ENCODE data around the gene SLFN12L.
"Not testable (repeated sequence)": the region's sequence is repeated elsewhere in the genome, so short reads cannot be mapped to it uniquely, and the experiment has no call there.

The SLFN12L gene

DNA sequence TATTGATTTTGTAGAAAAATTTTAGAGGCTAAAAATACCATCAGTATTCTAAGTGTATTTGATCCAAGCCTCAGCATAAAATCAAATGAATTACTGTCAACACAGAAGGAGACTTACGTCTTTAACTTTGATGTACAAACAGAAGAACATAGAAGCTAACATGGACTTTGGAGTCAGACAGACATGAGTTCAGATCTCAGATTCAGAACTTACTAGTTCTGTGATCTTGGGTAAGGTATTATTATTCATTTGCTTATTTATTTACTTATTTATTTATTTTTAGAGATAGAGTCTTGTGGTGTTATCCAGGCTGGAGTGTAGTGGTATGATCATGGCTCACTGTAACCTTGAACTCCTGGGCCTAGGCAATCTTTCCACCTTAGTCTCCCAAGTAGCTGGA, 4.0 kb upstream of the SLFN12L start:
- DNase-seq: no peak

DNA sequence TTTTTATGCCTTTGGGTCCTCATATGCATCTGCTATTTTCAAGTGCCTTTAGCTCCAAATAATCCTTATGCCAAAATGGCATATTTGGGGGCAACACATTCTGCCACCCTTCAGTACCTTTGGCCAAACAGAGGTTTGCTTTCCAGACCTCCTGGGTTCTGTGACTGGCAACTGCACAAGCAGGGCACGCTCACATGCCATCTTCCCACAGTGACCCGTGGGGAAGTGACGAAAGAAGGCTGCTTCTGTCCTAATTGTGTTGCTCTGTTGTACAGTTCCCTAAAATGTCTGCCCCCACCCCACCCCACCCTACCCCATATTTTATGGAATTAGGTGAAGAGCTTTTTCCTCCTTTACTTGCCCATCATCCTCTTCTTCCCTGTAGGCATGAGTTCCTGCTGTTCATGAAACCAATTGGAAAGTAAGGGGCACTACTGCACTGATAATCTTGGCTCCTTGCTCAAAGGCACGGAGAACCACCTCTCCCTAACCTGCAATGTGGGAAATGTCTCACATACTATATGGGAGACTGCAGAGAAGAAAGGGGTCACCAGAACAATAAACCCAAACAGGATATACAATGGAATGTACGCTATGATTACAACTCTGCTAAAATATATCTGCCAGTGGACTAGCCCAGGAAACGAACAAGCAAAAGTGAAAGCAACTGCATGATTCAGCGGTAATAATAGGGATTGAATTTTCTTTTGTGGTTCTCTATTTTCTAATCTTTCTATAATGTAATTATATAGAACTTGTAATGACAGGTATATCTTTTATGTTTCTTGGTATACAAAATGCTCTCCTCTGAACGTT, 3.3 kb upstream of the SLFN12L start:
- peak; percentile 62 for DNase-seq

DNA sequence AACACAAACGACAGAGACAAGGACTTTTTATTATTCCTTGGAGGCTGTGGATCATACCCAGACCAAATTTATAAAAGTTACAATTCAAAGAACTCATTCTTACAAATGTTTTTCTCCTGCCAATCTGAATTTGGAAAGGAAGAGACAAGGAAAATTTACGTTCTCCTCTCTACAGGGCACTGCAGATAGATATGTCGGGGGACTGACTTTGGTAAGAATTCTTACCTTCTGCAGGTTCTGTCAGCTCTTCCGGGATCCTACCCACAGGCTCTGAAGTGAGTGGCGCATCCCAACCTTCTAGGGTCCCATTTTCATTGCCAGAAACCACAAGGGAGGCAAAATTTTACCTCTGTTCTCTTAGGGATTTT, 2.2 kb upstream of the SLFN12L start:
- no peak for DNase-seq

DNA sequence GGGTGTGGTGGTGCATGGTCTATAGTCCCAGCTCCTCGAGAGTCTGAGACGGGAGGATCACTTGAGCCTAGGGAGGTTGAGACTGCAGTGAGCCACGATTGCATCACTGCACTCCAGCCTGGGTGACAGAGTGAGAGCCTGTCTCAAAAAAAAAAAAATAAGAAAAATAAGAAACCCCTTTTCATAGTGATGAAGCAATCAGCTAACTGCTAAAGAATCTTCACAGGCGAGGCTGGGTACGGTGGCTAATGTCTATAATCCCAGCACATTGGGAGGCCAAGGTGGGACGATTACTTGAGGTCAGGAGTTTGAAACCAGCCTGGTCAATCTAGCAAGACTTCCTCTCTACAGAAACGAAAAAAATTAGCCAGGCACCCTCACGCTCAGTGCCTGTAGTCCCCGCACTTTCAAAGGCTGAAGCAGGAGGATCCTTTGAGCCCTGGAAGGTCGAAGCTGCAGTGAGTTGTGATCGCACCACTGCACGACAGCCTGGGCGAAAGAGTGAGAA, 760 bp downstream of the SLFN12L start:
- peak; percentile 63 for DNase-seq

DNA sequence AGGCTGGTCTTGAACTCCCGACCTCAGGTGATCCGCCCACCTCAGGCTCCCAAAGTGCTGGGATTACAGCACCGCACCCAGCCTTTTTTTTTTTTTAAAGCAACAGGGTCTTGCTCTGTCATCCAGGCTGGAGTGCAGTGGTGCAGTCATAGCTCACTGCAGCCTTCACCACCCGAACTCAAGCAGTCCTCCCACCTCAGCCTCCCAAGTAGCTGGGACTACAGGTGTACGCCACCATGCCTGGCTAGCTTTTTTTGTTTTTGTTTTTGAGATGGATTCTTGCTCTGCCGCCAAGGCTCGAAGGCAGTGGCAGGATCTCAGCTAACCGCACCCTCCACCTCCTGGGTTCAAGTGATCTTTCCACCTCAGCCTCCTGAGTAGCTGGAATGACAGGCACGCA, 2.1 kb downstream of the SLFN12L start:
- peak; percentile 23 for DNase-seq

DNA sequence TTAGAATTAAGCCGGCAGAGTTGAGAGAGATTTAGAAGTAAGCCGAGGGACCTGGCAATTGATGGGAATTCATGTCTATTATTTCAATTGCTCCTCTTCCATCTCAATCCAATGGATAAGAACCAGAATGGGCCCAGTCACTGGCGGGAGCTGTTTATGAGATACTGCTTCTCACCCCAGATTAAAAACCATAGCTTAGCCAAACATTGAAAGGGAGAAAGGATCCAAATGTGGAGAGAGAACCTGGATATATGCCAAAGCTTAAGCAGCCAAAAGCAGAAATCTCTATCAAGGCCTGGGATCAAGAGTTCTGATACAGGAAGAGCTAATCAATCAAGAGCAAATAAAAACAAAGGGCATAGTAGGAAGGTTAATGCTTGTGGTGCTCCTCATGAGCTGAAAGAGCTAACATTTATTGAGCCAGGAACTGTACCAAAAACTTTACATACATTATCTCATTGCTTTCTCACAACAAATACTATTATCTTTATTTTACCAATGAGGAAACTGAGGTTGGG, 2.8 kb downstream of the SLFN12L start:
- no peak for DNase-seq

DNA sequence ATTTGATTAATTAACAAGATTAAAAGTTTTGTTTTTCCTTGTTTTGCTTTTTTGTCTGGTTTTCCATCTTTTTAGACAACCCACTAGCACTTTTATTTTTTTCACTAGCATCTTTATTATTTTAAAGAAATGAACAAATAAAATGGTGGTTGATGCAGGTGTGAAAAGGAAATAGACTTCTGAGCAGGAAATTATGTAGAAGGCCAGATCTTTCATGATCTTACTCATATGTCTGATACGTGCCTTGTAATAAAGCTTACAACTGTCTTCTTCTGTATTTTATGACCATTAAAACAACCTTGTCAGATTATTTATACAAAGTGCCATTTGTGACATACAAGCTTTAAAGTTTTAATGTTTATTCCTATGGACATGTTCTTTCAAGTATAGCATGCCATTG, 6.3 kb downstream of the SLFN12L start:
- DNase-seq: no peak

DNA sequence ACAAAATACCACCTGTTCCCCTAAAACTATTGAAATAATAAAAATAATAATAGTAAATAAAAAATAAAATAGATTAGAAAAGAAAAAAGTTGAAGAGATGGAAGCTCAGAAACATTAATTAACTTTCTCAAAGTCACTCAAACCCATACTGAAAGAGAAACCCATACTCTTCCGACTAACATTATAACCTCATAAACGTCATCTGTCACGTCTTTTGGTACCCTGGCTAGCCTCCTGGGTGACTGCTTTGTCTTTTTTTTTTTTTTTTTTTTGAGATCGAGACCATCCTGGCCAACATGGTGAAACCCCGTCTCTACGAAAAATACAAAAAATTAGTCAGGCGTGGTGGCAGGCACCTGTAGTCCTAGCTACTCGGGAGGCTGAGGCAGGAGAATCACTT, 7.6 kb downstream of the SLFN12L start:
- DNase-seq: no peak

DNA sequence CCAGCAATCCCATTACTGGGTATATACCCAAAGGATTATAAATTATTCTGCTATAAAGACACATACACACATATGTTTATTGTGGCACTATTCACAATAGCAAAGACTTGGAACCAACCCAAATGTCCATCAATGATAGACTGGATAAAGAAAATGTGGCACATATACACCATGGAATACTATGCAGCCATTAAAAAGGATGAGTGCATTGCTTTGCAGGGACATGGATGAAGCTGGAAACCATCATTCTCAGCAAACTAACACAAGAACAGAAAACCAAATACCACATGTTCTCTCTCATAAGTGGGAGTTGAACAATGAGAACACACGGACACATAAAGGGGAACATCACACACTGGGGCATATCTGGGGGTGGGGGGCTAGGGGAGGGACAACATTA, 8.2 kb downstream of the SLFN12L start:
- DNase-seq: not testable (repeated sequence)

DNA sequence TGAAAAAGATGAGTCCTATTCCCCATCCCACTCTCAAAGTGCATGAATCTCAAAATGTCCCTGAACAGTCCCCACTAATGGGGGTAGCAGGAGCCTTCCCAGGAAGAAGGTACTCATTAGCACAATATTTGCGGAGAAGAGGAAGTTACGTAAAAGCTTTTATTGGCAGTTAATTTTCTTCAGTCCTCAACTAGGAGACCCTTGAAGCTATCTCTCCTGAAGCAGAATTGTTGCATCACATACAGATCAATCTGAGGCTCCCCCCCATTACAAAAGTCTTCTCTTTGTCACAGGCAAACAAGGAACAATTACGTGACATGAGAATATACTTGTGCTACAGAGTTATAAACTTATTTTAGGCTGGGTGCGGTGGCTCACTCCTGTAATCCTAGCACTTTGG, 14.2 kb downstream of the SLFN12L start:
- DNase-seq: no peak

DNA sequence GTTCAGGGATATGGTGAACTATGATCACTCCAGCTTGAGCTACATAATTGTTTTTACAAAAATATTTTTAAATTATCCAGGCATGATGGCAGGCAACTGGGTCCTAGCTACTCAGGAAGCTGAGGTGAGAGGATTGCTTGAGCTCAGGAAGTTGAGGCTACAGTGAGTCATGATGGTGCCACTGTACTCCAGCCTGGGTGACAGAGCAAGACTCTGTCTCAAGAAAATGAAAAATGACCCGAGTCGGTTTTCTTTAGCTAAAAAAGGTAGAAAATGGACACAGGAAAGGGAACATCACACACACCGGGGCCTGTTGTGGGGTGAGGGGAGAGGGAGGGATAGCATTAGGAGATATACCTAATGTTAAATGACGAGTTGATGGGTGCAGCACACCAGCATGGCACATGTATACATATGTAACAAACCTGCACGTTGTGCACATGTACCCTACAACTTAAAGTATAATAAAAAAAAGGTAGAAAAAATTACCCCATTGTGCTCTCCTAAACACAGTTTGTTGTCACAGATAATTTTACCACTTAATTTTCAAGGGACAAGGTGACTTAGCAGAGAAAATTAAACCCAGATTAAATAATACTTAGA, 15.7 kb downstream of the SLFN12L start:
- peak; percentile 69 for DNase-seq

DNA sequence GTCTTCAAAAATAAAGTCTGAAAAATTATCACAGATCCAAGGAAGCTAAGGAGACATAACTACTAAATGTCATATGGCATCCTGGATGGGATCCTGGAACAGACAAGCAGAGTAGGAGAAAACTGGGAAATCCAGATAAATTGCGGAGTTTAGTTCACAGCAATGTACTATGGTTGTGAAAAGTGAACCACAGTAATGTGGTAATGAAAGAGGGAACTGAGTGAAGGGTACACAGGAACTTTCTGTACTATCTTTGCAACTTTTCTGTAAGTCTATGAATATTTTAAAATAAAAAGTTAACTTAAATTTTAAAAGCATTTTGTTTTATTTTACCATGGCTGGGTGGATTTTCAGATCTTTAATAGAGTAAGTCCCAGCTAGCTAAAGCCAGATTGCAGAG, 16.3 kb downstream of the SLFN12L start:
- no peak for DNase-seq

DNA sequence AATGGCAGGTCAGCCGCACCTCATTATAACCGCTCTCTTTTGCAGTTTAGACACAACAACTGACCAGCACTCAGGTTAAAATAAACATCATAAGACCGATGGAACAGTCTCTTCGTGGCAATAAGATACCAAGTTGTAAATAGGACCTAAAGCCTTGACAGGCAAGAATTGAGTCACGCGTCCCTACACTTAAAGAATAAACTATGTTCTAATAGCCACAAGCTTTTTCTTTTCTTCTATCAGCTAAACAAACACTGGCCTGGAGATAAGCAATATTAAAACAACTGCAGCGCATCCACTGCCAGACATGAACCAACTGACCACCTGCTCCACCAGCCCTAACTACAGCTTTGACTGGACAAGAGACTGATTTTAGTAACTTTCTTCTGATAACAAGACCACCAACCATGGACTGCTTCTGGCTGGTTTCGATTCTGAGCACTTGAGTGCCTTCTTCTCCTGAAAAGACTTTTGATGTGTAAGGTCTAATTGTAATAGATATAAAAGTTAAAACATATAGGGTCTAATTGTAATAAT, 17.5 kb downstream of the SLFN12L start:
- no peak for DNase-seq

DNA sequence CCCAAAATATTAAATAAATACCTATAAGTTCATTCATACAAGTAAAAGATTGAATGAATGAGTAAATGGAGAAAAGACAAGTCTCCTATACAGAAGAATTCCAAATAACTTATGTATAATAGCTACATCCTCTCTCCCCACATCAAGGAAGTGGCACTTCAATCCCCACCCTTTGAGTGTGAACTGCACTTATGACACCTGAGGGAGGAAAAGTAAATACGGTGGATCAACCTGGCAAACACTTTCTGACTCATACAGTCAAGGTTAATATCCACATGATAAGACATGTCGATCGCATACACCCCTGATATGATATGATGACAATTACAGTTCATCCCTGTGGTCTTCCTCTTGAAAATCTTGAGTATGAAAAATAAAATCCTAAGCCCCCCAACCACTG, 18.0 kb downstream of the SLFN12L start:
- no peak for DNase-seq

DNA sequence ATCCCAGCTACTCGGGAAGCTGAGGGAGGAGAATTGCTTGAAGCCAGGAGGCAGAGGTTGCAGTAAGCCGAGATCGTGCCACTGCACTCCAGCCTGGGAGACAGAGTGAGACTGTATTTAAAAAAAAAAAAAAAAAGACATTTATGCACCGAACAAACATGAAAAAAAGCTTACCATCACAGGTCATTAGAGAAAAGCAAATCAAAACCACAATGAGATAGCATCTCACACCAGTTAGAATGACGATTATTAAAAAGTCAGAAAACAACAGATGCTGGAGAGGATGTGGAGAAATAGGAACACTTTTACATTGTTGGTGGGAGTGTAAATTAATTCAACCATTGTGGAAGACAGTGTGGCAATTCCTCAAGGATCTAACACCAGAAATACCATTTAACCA, 19.0 kb downstream of the SLFN12L start:
- DNase-seq: not testable (repeated sequence)

DNA sequence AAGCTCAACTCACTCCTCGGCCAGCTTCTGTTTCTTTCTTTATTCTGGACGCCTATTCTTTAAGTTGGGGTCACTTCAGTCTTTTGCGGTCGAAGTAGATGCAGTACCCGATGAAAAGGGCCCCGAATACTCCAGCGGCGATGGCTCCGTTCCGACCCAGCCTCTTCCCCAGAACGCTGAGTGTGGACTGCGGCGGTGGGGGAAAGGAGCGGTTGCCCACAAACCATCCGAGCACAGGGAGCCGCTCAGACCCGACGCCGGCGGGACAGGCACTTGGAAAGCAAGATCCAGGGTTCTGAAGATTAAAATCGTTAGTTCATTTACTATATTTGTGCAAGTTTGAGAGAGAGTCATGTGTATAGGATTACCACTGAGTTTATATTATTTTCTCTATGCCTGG, 22.5 kb downstream of the SLFN12L start:
- DNase-seq: no peak

DNA sequence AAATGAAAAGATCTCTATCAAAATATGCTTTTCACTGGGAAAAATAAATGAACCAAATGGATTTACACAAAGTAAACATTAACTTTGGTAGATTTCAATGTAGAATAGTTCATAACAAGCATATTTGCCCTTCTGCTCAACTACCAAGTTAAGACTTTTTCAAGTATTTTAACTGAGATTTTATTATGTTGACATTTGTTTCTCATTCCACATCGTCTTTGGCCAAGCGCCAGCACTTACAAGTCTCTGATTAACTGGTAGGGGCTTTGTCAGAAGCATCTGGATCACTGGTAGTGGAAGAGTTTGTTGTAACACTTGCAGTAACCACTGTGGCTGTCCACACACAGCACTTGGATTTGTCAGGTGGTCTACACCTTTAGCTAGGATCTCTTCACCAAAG, 22.9 kb downstream of the SLFN12L start:
- DNase-seq: peak; percentile 34

DNA sequence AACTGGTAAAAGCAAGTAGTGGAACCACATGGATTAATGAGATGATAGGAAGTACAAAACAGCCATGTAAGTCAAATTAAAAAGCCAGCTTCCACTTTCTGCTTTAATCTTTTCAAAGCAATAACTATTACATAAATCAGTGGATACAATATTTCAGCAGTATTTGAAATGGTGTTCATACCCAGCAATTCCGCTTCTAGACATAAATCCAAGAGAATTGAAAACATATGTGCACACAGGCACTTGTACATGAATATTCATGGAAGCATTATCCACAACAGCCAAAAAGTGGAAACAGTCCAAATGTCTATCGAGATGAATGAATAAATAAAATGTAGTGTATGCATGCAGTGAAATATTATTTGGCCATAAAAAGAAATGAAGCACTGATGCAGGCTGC, 27.4 kb downstream of the SLFN12L start:
- no peak for DNase-seq

DNA sequence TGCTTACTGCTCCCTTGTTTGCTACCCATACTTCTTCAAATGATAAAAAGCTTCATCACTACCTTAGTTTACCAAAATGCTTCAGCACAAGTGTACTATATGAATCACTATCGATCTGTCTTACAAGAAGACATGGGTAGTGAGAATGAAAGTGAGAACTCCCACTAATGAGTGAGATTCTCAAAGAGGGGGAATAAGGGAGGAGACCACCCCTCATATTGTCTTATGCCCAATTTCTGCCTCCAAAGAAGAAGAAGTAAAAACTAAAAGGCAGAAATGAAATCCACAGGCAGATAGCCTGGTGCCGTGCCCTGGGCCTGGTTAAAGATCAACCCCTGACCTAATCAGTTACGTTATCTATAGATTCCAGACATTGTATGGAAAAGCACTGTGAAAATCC, 29.8 kb downstream of the SLFN12L start:
- not testable (repeated sequence) for DNase-seq

DNA sequence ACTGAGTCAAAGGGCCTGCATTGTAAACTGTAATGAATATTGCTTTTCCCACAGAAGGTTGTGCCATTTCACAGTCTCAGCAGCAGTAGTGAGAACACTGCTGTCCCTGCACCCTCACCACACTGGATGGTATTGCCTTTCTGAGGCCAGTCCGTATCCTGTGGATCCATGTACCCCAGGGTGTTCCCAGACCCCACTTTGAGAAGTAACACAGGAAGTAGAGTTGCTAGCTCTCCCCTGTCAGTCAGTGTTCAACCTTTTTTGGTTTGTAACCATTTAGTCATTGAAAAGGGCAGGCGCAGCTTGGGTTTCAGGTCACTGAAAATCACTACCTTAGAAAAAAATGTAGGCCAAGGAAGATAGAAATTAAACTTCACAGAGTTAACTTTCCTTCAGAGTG, 37.9 kb downstream of the SLFN12L start:
- DNase-seq: no peak

DNA sequence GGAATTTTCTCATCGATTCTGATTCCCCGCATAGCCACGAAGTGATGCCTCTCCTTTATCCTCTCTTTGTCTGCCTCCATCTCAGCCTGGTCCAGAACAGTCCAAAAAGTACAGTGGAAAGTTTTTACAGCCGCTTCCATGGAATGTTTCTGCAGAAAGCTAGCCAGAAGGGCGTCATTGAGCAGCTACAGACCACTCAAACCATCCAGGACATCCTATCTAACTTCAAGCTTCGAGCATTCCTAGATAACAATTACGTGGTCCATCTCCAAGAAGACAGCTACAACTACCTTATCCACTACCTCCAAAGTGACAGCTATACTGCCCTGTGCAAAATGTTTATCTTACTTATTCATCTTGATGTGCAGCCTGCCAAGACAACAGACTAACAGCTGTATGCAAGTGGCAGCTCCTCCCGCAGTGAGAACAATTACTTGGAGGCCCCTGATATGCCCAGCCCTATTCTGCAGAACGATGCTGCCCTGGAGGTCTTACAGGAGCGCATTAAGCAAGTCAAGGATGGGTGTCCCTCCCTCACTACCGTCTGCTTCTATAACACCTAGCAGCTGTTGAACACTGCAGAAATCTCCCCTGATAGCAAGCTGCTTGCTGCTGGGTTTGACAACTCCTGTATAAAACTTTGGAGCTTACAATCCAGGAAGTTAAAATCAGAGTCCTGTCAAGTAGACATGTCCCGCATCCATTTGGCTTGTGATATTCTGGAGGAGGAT, 38.9 kb downstream of the SLFN12L start:
- DNase-seq: no peak

DNA sequence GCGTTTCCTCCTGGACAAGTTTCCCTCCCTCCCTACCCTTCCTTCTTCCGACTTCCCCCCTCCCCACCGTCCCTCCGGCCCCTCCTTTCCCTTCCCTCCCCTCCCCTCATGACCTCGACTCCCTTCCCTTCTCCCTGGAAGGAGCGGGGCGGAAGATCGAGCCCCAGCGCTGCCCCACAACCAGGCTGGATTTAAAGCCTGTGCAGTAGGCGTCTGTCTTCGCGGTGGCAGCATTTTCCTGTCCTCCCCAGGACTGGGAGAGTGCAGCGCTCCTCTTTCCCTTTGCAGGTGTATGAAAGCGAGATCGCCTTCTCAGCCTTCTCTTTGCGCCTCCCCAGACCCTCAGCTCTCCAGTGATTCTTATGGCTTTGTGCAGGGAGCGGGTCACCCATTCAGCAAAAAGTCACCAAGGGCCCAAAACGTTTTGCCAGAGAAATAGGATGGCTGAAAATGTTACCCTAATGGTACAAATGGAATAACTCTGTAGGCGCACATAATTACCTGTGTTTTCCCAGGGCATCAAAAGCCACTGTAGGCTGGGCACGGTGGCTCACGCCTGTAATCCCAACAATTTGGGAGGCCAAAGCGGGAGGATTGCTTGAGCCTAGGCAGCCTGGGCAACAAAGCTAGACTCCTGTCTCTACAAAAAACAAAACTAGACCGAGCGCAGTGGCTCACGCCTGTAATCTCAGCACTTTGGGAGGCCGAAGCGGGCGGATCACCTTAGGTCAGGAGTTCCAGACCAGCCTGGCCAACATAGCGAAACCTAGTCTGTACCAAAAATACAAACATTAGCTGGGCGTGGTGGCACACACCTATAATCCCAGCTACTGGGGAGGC, 40.8 kb downstream of the SLFN12L start:
- no peak for DNase-seq

Measured in CD4-positive, alpha-beta T cell treated with Interleukin-17A for 4 hours (primary cell).